Fibroblast of mammary gland (primary cell): ENCODE measurements around the gene SPATA31C1.
"Not testable (repeated sequence)": the region's sequence is repeated elsewhere in the genome, so short reads cannot be mapped to it uniquely, and the experiment has no call there.

Experiments used
- DNase-seq: peaks from one replicate; pipeline ENCODE4 v3.0.0-alpha.2; 2010; ENCODE audit warnings: low read depth
- H3K4me3 ChIP-seq: 2 replicates; pipeline ENCODE4 v1.5.1; 2011; ENCODE audit warnings: low read depth, mild to moderate bottlenecking, low read length, moderate library complexity; ENCODE audit not compliant: control insufficient read depth
- TF ChIP-seq, protein P1 (sequence below): conservative IDR thresholded peaks from 2 replicates; pipeline ENCODE4 v1.5.1; 2011; ENCODE audit warnings: low read depth, low read length, inconsistent platforms; ENCODE audit not compliant: control insufficient read depth, insufficient read depth

Gene SPATA31C1

DNA sequence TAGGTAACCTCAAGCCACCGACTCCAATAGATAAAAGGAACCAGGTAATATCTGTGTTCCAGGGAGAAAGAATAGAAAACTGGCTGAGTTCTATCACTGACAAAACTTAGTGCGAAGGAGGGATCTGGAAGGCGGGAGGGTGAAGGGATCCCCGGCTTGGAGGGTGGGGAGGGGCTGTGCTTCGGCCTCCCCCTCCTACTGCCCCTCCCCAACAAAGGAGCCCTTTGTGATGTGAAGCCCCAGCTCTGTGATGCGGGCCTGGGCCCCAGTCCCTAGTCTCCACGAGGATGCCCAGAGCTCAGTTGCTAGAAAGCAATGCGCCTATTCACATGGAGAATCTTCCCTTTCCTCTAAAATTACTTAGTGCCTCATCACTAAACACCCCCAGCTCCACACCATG lies at the start of gene SPATA31C1:
SPATA31C1 (plus strand) TSS at position 301 of the 400 bp plus-strand sequence.
- DNase-seq, H3K4me3 ChIP-seq: not testable (repeated sequence)

DNA sequence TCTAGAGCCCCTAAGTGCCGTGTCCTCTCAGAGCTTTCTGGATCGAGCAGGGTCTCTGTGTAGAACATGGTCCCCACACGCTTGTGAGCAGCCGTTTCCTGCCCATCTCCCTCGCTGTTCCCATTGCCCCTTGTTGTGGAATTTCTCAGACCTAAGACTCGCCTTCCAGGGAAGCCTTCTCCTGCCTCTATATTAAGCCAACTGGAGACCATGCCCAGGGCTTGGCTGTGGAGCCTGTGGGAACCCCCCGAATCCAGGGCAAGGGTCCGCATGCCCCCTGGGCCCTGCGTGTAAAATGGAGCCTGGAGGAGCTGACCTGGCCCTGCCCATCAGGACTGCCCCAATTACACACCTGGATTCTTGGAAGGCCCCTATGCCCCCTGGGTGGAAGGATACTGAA lies 49.6 kb upstream of the SPATA31C1 start:
- DNase-seq: no peak
- TF ChIP-seq, protein P1, sequence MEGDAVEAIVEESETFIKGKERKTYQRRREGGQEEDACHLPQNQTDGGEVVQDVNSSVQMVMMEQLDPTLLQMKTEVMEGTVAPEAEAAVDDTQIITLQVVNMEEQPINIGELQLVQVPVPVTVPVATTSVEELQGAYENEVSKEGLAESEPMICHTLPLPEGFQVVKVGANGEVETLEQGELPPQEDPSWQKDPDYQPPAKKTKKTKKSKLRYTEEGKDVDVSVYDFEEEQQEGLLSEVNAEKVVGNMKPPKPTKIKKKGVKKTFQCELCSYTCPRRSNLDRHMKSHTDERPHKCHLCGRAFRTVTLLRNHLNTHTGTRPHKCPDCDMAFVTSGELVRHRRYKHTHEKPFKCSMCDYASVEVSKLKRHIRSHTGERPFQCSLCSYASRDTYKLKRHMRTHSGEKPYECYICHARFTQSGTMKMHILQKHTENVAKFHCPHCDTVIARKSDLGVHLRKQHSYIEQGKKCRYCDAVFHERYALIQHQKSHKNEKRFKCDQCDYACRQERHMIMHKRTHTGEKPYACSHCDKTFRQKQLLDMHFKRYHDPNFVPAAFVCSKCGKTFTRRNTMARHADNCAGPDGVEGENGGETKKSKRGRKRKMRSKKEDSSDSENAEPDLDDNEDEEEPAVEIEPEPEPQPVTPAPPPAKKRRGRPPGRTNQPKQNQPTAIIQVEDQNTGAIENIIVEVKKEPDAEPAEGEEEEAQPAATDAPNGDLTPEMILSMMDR: no peak
- H3K4me3 ChIP-seq: no peak overlapping the region

DNA sequence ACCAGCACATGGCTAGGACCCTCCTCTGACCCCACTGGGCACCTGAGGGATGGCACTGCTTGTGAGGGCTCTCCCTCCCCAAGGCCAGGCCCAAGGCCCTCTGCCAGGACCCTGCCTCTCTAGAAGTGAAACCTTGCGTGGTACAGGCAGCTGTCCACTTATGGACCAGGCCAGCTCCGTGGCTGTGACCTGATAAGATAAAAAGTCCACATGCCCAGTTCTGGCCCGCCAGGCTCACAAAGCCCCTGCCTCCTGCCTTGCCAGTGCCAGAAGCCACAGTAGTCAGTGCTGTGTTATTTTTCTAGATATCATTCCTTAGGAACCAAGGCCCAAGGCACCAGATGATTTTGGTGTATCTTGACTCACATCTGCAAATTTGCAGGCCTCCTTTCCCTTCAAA lies 49.1 kb upstream of the SPATA31C1 start:
- no peak overlapping the region for H3K4me3 ChIP-seq
- TF ChIP-seq, protein P1: no peak
- no peak for DNase-seq

DNA sequence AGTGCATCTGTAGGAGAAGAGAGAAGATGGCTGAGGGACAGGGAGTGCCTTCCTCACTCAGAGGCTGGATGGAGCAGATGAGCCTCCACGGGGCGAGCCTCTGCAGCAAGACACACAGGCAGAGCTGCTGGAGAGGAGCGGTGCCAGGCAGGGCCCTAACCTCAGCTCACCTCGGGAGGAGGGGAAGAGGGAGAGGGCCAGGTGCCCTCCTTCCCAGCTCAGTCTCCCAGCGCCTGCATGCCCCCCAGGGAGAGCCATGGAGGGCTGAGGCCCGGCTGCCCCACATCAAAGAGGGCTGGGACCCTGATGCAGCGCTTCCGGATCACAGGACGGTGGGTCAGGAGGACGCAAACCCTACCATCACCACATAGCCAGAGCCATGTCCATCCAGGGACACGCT lies 48.7 kb upstream of the SPATA31C1 start:
- TF ChIP-seq, protein P1: no peak
- DNase-seq: no peak

DNA sequence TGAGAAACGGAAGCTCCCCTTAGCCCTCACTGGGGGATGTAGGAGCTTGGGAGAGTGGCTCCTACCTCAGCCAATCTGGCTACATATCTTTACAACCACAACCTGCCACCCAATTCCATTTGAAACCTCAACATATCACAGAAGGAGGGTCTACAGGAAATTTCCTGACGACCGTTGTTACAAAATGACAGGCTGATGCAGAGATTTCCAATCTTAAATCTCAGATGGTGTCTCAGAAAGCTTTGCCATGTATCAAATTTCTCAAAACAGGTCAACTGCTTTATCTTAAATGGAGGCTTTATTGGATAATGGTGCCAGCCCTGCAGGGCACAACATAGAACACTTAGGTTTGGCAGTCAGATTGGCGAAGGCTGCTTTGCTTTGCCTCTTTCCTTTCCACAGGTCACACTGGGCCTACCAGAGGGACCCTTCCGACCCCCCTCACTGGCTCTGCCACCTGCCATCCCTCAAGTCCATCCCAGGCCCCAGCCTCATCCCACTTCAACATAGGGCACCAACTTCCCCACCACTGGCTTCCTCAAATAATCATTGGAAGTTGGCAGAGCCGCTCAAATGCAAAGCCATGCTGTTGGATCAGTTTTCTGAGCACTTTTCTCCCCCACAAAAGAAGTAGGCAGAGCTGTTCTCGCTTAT lies 46.2 kb upstream of the SPATA31C1 start:
- DNase-seq: no peak
- no peak overlapping the region for H3K4me3 ChIP-seq
- TF ChIP-seq, protein P1: no peak

More for the DNA sequence above, 48.7 kb upstream of the SPATA31C1 start:
- no peak overlapping the region for H3K4me3 ChIP-seq

DNA sequence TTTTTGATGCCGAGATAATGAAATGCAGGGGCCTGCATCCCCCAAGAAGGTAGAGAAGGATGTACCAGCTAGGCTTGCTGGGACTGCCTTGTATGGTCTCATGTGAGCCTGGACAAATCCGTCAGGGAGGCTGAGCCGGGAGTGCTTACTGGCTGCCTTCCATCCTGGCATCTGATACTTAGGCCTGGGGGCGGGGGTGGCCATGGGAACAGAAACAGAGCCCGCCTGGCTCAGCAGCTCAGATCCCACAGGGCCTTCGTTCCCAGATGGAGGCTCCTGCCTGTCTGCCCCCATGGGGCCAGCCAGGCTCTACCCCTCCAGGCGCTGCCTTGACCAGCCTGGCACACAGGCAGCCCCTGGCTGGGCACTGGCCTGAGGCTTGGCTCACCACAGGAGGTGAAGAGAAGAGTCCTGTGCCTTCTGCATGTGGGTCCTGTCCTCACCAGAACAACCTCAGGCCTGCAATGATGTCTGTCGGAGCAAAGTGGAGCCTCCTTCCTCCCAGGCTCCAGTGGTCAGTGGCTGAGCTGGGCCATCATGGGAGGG lies 45.6 kb upstream of the SPATA31C1 start:
- TF ChIP-seq, protein P1: no peak
- peak; percentile 22 for DNase-seq
- no peak overlapping the region for H3K4me3 ChIP-seq

DNA sequence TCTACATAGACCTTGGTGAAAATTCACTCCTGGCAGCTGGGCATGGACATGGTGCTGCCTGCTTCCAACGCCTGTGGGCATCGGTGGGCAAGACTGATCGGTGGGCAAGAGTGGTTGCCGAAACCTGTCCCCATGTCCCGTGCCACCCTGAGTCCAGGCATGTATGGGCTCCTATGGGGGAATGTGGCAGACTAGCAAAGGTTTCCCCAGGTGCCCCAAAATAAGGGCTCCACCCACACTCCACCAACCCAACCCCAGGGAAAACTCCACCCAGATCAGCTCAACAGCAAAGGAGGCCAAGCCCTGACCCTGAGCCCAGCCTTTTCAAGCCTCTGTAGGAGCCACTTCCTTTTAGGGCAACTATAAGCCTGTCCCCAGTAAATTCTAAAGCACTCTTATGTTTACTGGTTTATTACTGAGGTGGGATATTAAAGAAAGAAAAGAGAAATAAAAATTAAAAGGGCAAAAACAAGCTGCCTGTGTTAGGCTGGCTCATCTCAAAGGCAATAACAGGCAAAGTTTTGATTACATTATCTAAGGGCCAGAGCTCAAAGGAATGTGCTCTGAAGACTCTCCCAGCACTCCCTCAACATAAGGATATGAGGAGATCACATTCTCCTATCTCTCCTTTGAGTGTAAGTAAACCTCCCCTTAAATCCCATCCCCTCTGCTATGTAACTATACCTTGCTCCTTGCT lies 44.0 kb upstream of the SPATA31C1 start:
- TF ChIP-seq, protein P1: no peak
- H3K4me3 ChIP-seq: no peak overlapping the region
- DNase-seq: no peak
